Suprapubic skin (tissue), 4 donors: ENCODE measurements around the gene BRINP2. TPM values are rescaled to one million over a fixed set of nuclear protein-coding genes. Genes with fewer than 3 reads are reported as not detected.

Experiments
- DNase-seq, 2 donors: peaks; one replicate each; pipeline ENCODE4 v3.0.0-alpha.2; 2019; ENCODE audit warnings: low spot score in 2 of 2
- H3K27ac ChIP-seq: fragments of 200-600 bp; sonication (generic); one replicate; pipeline ENCODE4 v1.5.1; 2019
- H3K27me3 ChIP-seq: fragments of 200-600 bp; sonication (generic); one replicate; pipeline ENCODE4 v1.5.1; 2019
- H3K36me3 ChIP-seq: fragments of 200-600 bp; sonication (generic); one replicate; pipeline ENCODE4 v1.5.1; 2019
- H3K4me1 ChIP-seq: fragments of 200-600 bp; sonication (generic); one replicate; pipeline ENCODE4 v1.5.1; 2019
- H3K4me3 ChIP-seq: fragments of 200-600 bp; sonication (generic); one replicate; pipeline ENCODE4 v1.5.1; 2019; ENCODE audit warnings: mild to moderate bottlenecking
- H3K9me3 ChIP-seq: fragments of 200-600 bp; sonication (generic); one replicate; pipeline ENCODE4 v1.5.1; 2019
- CTCF ChIP-seq, 2 donors: fragments of 200-600 bp in 1 of 2; fragments of 450-650 bp in 1 of 2; sonication (generic) in 1 of 2; IDR thresholded peaks; one replicate each; pipeline ENCODE4 v1.5.1; 2016 to 2019; ENCODE audit warnings: antibody characterized with exemption in 2 of 2, mild to moderate bottlenecking in 1 of 2, moderate library complexity in 1 of 2
- EP300 ChIP-seq: sonication (generic); formaldehyde crosslinking; IDR thresholded peaks from one replicate; pipeline ENCODE4 v1.6.1; 2017; ENCODE audit warnings: antibody characterized with exemption
- POLR2A ChIP-seq, 2 donors: fragments of 450-650 bp; IDR thresholded peaks; one replicate each; pipeline ENCODE4 v1.6.1; 2017; ENCODE audit warnings: antibody characterized with exemption in 2 of 2, mild to moderate bottlenecking in 2 of 2, moderate library complexity in 2 of 2
- POLR2AphosphoS5 ChIP-seq, 3 donors: sonication (generic); formaldehyde crosslinking; IDR thresholded peaks; one replicate each; pipeline ENCODE4 v1.6.1; 2017; ENCODE audit warnings: antibody characterized with exemption in 3 of 3
- WGBS: methylation state at CpG from one replicate; pipeline ENCODE4 v1.1.5; 2018; 5-methylcytosine and 5-hydroxymethylcytosine counted together
- total RNA-seq, 4 donors: library from RNA; depleted of rRNA; stranded (reverse); fragments of >200 nt; gene quantifications; one replicate each; pipeline ENCODE4 v1.1.0, GENCODE V29; 2016

The BRINP2 gene
- total RNA-seq, 4 donors from 2014 or later, result 0.30 to 0.39 TPM; not detected in 2

- DNase-seq, result no peak
- TF ChIP-seq POLR2AphosphoS5 (IDR thresholded peaks at IDR 0.05) (no peak), CTCF (IDR thresholded peaks at IDR 0.05) (no peak), POLR2A (IDR thresholded peaks at IDR 0.05) (no peak)
- 63% methylated on average over 4 of the region's 4 CpGs for WGBS
- no peaks in the 10 kb centered on the region for H3K27me3 ChIP-seq
- no peaks in the 10 kb centered on the region for H3K4me1 ChIP-seq
- H3K9me3 ChIP-seq, result no peaks in the 10 kb centered on the region
- no peak overlapping the region for H3K4me3 ChIP-seq
- H3K36me3 ChIP-seq, result no peaks in the 10 kb centered on the region
- H3K27ac ChIP-seq, result no peak overlapping the region
These were observed 42.0 kb upstream of the BRINP2 start for GRCh38 chr1:177128665-177129281.

GRCh38 chr1:177130451-177130945, 40.3 kb upstream of the BRINP2 start:
- Histone ChIP-seq H3K36me3 (no peaks in the 10 kb centered on the region), H3K27me3 (no peaks in the 10 kb centered on the region), H3K27ac (no peak overlapping the region), H3K4me3 (no peak overlapping the region), H3K9me3 (no peaks in the 10 kb centered on the region), H3K4me1 (no peaks in the 10 kb centered on the region)
- WGBS, result 74% methylated on average over 5 of the region's 5 CpGs
- DNase-seq, result no peak
- TF ChIP-seq EP300 (no peak), POLR2A (IDR thresholded peaks at IDR 0.05) (no peak), POLR2AphosphoS5 (IDR thresholded peaks at IDR 0.05) (no peak), CTCF (IDR thresholded peaks at IDR 0.05) (no peak)

GRCh38 chr1:177131723-177132122, 39.0 kb upstream of the BRINP2 start:
- TF ChIP-seq CTCF (IDR thresholded peaks at IDR 0.05), result no peak
- Histone ChIP-seq H3K36me3 (no peaks in the 10 kb centered on the region), H3K4me1 (no peaks in the 10 kb centered on the region), H3K9me3 (no peaks in the 10 kb centered on the region), H3K27me3 (no peaks in the 10 kb centered on the region), H3K4me3 (no peak overlapping the region), H3K27ac (no peak overlapping the region)
- WGBS, result 73% methylated on average over 4 of the region's 4 CpGs
- DNase-seq, result no peak

- no peak for TF ChIP-seq CTCF (IDR thresholded peaks at IDR 0.05)
These were observed 38.6 kb upstream of the BRINP2 start for GRCh38 chr1:177132141-177132540.

GRCh38 chr1:177133977-177134538, 36.7 kb upstream of the BRINP2 start:
- H3K9me3 ChIP-seq, result no peaks in the 10 kb centered on the region
- H3K27me3 ChIP-seq, result no peaks in the 10 kb centered on the region
- no peaks in the 10 kb centered on the region for H3K4me1 ChIP-seq
- no peak for TF ChIP-seq POLR2A (IDR thresholded peaks at IDR 0.05)
- no peak for TF ChIP-seq EP300
- no peak for TF ChIP-seq POLR2AphosphoS5 (IDR thresholded peaks at IDR 0.05)
- no peak for TF ChIP-seq CTCF (IDR thresholded peaks at IDR 0.05)
- H3K36me3 ChIP-seq, result no peaks in the 10 kb centered on the region
- 85% methylated on average over 4 of the region's 4 CpGs for WGBS
- no peak overlapping the region for H3K27ac ChIP-seq
- no peak for DNase-seq
- H3K4me3 ChIP-seq, result no peak overlapping the region

More at GRCh38 chr1:177132141-177132540, 38.6 kb upstream of the BRINP2 start:
- no peaks in the 10 kb centered on the region for H3K36me3 ChIP-seq
- no peak for DNase-seq
- H3K4me1 ChIP-seq, result no peaks in the 10 kb centered on the region
- H3K27me3 ChIP-seq, result no peaks in the 10 kb centered on the region
- H3K27ac ChIP-seq, result no peak overlapping the region
- no peaks in the 10 kb centered on the region for H3K9me3 ChIP-seq
- no peak overlapping the region for H3K4me3 ChIP-seq
- 76% methylated on average over 2 of the region's 2 CpGs for WGBS
